HG03108 (cell line): ENCODE results near the gene GRB14.
"Not testable (repeated sequence)": the region's sequence is repeated elsewhere in the genome, so short reads cannot be mapped to it uniquely, and the experiment has no call there.

Source experiments
- ATAC-seq: cut with Tn5 transposase; IDR thresholded peaks from one replicate; pipeline ENCODE4 v1.9.1; 2021; ENCODE audit warnings: moderate library complexity; ENCODE audit not compliant: unreplicated experiment

The GRB14 gene

GRCh38 chr2:164498836-164499235 is 122.4 kb downstream of the GRB14 start:
- ATAC-seq, result no peak

DNA sequence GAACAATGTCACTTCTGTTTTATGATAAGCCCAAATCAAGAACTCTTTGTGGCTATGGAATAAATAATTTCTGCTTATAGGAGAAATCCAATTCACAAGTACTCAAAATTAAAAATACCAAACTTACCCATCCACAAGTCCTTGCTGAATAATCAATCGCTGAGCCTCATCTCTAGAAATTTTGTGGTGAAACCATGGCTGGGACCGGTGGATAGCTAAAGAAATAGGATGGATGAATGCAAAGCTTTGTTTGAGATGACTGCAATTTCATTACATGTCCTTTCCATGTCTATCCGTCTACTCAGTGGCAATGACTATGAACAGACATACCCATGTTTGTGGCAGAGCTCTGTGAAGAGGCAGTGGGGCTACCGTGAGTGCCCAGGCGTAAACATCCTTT is 124.4 kb downstream of the GRB14 start:
- ATAC-seq, result no peak

DNA sequence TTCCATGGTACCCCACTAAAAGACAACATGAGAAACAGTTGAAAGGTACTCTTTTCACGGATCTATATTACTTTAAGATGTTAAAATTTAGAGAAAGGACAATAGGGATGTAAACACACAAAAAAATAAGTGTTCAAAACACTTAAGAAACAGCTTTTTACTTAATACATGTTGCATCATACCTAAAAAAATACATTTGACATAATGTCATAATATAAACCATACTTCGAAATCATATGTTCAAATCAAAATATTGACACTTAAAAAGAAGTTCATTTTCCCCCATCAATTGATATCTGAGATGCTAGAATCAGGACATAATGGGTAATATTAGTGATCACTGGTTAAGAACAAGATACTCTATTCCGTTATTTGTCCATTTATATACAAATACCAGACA is 124.9 kb downstream of the GRB14 start:
- ATAC-seq, result no peak

DNA sequence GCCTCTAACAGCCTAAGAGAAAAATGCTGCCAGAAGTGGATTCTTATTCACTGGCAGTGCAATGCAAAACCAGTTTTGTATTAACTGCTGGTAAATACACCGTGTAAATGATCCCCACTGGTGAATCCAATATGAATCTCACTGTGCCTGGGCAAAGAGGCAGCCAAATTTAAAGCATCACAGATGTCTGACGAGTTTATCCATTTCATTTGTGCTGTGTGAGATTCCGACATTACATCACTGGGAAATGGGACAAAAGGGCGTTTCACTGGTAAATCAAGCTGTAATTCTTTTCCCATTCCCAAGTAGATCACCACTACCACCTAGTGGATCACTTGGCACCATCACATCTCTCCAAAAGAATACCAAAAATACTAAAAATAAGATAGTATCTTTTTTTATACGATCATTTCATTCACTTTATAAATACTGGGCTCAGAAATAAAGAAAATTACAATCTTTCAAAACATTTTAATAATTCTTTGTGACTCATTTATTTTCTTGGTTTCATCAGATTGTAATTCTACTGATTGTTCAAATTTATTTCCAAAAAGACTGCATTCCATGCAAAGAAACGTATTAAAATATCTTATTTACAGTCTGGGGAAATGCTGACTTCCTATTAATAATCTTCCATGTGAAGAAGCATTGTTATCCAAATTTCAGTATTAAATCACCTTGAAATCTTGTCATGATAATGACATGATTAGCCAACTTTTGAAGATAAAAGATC is 125.6 kb downstream of the GRB14 start:
- ATAC-seq, result no peak

DNA sequence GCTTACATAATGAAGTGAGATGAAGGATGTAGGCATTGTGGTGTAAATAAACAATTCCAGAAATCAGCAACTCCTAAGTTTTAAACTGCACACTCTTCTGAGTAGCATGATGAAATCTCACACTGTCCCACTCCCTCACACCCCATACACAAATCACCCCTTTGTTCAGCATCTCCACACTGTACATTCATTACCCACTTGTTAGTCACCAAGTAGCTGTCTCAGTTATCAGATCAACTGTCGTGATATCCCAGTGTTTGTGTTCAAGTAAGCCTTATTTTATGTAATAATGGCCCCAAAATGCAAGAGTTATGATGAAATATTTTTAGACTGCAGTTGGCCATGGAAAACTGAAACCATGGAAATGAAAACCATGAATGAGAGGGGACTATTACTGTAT is 135.7 kb downstream of the GRB14 start:
- ATAC-seq, result no peak

GRCh38 chr2:164479460-164479859 is 141.8 kb downstream of the GRB14 start:
- ATAC-seq, result no peak

DNA sequence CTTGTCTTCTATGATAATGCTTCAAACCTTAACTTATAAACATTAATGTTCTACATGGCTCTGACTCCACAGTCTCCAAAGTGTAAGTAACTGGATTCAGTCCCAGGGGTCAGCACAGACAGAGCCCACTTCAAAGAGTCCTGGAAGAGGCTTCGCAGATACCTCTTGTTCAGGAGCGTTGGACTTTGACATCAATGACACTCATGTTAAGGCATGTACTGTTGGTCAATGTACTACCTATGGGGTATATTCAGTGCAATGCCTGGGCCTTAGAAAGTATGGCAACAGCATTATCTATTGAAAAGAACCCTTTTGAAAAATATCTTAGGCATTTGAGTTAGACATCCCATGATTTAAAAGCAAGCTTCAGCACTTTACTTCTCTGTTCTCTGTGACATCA is 143.1 kb downstream of the GRB14 start:
- ATAC-seq, result no peak

DNA sequence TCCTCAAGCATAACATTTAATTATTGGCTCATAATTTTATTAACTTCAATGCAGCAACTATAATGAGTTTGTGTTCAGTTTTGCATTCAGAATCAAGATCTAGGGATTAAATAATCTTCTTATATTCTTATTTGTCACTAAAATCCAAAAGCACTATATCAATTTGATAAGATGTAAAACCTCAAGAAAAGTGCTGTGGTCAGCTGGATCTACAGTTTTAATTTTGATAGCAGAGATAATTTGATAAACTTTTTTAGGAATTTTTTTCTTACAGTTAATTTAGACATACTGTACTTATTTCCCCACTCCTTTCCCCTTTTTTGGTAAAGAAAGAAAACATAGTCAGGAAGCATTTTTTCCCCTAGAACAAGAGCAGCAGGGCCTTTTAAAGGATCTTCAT is 146.4 kb downstream of the GRB14 start:
- no peak for ATAC-seq

DNA sequence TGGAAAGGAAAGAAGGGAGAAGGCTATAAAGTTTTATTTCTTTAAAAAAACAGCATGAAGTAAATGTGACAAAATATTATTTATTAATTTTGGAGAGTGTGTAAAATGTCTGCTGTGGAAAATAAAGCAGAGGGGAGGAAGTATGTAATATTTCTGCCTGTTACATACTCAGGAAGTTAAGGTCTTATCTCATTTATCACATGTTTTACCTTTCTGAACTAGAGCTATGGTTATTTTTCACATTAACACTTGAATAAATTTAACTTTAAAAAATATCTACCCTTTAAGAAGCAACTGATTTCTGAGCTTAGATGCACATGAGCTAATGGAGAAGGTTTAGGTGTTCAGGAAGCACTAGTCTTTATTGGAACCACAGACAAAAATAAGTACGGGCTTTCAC is 148.3 kb downstream of the GRB14 start:
- no peak for ATAC-seq

- not testable (repeated sequence) for ATAC-seq
These were observed 156.2 kb downstream of the GRB14 start for GRCh38 chr2:164465047-164465446.

GRCh38 chr2:164464376-164464775 is 156.9 kb downstream of the GRB14 start:
- ATAC-seq, result no peak

- ATAC-seq, result no peak
These were observed 162.5 kb downstream of the GRB14 start for GRCh38 chr2:164458792-164459191.

DNA sequence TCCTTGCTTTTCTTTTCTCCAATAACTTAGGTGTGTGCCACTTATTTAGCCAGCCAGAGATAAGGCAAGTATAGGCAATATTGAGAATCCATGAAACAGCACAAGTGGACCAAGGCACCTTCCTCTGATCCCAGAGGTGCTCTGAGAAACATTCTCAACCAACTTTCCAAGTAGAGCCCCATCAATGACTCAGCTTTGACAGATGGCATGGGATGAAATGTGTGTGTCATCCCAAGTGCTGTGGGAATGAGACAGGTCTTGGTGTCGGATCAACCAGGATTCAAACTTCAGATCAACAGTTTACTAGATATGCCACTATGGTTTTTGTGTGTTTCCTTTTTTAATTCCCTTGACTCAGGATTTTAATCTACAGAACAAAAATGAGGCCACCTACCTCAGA is 164.0 kb downstream of the GRB14 start:
- no peak for ATAC-seq

DNA sequence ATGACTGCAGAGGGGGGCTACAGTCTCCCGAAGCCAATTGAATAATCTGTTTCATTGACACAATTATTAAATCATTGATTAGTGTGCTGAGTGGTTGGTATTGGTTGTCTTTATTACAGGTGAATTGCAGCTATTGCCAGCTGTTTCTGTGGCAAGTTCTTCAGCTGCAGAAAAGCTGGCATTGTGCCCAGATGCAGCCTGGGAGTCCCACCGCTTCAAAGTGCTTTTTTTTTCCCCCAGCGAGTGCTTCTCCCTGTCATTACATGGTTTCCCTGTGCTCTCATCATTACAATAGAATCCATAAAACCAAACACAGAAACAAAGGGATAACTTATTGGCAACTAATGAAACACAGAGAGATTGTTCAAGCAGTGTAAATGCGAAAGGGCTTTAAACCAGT is 164.7 kb downstream of the GRB14 start:
- ATAC-seq, result no peak

DNA sequence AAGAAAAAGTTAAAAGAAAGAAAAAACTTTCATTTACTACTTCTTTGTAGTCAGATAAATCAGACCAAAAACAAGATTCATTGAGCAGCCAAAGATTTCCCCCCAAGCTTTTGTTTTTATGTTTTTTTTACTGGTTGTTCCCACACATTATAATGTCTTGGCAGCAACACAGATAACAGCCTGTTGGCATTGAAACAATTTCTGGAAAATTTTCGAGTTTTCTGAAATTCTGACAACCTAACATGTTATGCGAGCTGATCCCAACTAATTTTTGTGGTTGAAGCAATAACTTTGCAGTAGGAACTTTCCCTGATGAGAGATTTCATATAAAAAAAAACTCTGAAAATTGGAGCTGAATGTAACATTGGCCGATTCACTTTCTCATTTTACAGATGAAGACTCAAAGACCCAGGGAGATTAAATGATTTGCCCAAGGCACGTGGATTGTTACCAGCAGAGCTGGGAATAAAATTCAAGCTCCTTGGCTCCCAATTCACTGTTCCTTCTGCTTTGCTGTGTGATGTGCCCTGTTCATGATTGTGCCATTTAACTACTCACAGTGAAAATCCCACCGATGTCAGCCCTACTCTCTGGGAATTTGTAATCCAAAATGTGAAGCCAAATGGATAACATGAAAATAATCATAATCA is 167.5 kb downstream of the GRB14 start:
- no peak for ATAC-seq

DNA sequence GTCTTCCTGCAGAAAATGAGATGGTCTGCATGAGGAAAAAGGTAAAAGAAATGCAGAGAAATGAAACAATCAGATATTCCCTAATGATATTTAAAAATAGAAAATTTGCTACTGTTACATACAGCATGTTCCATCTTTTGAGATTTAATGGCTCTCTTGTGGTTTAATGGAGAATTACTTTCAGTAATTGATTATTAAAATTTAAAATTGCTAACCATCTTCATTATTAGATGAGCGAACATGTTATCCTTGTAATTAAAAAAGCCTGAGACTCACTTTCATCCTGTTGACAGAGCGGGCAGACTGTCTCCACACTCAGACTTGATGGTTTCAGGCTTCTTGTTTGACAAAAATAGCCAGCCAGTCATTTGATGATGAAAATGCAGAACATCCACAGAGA is 171.0 kb downstream of the GRB14 start:
- no peak for ATAC-seq

DNA sequence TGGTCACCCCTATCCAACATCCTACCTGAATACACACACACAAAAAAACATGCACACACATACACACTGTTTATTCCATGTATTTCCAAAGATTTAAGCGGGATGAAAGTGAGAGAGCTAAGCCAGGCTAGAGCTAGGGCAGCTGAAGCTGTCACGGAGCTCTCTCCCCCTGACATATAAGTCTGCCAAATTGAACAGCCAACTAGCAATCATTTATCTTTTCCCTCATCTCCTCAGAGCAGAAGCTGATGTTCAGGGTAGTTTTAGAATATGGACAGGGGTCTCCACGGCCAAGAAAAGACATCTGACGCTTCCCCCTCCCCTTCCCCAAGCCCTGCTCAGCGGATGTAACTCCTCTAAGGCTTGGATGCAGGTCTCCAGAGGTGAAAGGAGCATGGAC is 171.6 kb downstream of the GRB14 start:
- ATAC-seq, result no peak

DNA sequence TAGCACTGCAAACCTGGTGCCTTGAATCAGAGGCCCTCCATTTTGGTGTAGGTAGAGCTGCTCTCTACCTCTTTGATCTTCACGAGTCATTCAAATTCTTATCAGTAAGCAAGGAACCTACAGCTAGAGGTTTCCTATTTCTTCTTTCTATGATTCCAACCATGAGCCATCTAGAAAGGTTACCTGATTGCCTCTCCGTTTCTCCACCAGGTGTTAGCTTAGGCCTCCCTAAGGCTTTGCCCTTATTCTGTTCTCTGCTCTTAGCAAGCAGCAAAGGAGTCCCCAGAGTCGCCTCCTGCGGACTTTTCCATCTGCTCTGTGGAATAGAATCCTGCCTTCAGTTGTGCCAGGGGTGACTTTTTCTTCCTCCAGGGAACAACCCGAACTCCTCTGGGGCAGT is 173.6 kb downstream of the GRB14 start:
- no peak for ATAC-seq
